Stimulated activated naive CD4-positive, alpha-beta T cell treated with Interleukin-2 at 50 U/mL for 16 hours (primary cell): Measurements from ENCODE around the gene RIMKLB.
"Not testable (repeated sequence)": the region's sequence is repeated elsewhere in the genome, so short reads cannot be mapped to it uniquely, and the experiment has no call there.

Experiments used
- DNase-seq: peaks from one replicate; lab custom pipeline; 2025; lab: John Stamatoyannopoulos, UW

Gene RIMKLB

DNA sequence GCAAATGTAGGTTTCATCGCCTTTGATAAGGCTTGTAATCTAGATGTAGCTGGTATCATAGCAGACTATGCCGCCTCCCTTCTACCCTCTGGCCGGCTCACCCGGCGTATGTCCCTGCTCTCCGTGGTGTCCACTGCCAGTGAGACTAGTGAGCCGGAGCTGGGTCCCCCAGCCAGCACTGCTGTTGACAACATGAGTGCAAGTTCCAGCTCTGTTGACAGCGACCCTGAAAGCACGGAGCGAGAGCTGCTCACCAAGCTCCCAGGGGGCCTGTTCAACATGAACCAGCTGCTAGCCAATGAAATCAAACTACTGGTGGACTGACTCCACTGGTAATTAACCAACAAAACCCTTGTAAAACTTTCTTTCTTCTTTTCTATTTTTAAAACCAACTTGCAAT, 75.7 kb downstream of the RIMKLB start:
- no peak for DNase-seq

GRCh38 chr12:8779281-8779680, 81.5 kb downstream of the RIMKLB start:
- no peak for DNase-seq

DNA sequence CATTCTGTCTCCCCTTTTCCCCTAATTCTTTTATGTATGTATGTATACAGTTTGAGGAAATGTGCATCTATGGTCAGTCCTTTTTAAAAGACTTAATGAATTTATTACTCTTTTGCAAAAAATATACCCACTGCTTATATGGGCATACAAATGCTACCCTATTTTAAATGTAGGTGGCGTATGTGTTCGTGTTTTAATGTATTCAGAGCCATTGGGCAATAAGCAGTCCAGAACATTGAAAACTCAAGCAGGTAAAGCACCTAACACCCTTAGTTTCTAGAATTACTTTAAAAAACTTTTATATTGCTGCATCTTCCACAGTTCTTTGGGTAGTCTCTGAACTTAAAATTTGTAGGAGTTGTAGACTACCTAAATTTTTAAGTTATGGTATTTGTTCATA, 82.1 kb downstream of the RIMKLB start:
- no peak for DNase-seq

GRCh38 chr12:8780389-8780788, 82.6 kb downstream of the RIMKLB start:
- DNase-seq, result no peak

- no peak for DNase-seq
These were observed 83.8 kb downstream of the RIMKLB start for GRCh38 chr12:8781381-8782127.

DNA sequence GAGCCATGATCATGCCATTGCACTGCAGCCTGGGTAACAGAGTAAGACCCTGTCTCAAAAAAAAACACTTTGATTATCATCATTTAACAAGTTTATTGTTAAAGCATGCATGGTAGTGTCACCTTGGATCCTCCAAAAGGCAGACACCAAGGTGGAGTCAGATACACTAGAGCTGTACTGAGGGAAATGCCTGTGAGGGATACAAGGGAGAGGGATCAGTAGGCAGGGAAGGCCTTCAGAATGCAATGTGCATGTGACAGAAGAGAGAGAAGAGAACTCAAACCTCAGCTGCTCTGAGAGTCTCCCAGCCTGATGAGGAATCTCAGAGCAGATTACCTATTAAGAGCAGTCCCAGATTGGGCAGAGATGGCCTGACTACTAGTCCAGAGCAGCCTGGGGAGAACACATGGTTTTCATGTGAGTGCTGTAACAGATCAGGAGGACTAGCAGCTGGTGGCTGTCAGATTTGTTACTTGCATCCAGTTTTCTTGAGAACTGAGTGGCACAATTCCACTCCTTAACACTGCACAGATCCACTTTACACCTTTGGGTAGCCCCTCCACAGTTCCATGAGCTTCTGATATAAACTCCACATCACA, 86.6 kb downstream of the RIMKLB start:
- DNase-seq, result no peak

GRCh38 chr12:8785499-8785898, 87.7 kb downstream of the RIMKLB start:
- DNase-seq, result no peak

DNA sequence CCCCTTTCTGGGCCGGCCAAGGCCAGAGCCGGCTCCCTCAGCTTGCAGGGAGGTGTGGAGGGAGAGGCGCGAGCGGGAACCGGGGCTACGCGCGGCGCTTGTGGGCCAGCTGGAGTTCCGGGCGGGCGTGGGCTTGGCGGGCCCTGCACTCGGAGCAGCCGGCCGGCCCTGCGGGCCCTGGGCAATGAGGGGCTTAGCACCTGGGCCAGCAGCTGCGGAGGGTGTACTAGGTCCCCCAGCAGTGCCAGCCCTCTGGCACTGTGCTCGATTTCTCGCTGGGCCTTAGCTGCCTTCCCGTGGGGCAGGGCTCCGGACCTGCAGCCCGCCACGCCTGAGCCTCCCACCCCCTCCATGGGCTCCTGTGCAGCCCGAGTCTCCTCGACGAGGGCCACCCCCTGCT, 89.4 kb downstream of the RIMKLB start:
- DNase-seq, result not testable (repeated sequence)

- not testable (repeated sequence) for DNase-seq
These were observed 90.9 kb downstream of the RIMKLB start for GRCh38 chr12:8788706-8789105.

DNA sequence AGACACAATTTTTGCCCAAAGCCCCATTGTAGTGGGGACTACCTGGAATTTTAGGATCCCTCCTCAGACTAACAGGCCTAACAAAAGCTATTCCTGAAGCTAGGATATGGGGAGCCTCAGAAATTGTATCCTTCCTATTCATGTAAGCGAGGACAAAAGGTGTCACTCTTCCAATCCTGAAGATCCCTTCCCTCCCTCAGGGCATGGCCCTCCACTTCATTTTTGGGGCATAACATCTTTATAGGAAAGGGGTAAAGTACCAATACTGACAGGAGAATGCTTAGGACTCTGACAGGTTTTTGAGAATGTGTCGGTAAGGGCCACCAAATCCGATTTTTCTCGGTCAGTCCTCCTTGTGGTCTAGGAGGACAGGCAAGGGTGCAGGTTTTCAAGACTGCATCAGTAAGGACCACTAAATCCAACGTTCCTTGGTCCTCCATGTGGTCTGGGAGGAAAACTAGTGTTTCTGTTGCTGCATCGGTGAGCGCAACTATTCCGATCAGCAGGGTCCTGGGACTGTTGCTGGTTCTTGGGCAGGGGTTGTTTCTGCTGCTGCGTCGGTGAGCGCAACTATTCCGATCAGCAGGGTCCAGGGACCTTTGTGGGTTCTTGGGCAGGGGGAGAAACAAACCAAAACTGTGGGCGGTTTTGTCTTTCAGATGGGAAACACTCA, 91.7 kb downstream of the RIMKLB start:
- not testable (repeated sequence) for DNase-seq

GRCh38 chr12:8793226-8793625, 95.4 kb downstream of the RIMKLB start:
- DNase-seq, result not testable (repeated sequence)

DNA sequence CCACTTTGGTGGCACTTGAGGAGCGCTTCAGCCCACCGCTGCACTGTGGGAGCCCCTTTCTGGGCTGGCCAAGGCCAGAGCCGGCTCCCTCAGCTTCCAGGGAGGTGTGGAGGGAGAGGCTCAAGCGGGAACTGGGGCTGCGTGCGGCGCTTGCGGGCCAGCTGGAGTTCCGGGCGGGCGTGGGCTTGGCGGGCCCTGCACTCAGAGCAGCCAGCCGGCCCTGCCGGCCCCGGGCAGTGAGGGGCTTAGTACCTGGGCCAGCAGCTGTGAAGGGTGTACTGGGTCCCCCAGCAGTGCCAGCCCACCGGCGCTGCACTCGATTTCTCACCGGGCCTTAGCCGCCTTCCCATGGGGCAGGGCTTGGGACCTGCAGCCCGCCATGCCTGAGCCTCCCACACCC, 96.8 kb downstream of the RIMKLB start:
- DNase-seq, result not testable (repeated sequence)

DNA sequence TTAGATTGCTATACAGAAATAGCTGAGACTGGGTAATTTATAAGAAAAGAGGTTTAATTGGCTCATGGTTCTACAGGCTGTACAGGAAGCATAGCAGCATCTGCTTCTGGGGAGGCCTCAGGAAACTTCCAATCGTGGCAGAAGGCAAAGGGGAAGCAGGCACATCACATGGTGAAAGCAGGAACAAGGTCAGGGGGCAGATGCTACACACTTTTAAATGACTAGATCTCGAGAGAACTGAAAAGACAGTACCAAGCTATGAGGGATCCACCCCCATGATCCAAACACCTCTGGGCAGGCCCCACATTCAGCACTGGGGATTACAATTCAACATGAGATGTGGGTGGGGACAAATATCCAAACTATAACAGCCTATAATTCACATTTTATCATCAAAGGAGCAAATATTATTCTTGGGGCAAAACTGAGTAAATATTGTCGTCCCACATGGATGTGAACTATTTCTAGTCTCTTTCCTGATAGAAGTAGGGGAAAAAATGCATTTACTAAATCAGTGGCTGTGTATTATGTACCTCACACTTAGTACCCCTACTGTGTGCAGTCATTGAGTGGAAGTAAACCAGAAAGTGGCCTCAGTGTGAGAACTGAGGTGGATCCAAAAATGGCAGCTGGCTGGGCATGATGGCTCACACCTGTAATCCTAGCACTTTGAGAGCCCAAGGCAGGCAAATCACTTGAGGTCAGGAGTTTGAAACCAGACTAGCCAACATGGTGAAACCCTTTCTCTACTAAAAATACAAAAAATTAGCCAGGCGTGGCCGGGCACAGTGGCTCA, 99.2 kb downstream of the RIMKLB start:
- DNase-seq, result no peak

DNA sequence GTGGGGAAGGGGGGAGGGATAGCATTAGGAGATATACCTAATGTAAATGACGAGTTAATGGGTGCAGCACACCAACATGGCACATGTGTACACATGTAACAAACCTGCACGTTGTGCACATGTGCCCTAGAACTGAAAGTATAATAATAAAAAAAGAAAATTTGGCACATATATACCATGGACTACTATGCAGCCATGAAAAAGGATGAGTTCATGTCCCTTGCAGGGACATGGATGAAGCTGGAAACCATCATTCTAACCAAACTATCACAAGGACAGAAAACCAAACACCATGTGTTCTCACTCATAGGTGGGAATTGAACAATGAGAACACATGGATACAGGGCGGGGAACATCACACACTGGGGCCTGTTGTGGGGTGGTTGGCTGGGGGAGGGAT, 103.4 kb downstream of the RIMKLB start:
- DNase-seq, result not testable (repeated sequence)

DNA sequence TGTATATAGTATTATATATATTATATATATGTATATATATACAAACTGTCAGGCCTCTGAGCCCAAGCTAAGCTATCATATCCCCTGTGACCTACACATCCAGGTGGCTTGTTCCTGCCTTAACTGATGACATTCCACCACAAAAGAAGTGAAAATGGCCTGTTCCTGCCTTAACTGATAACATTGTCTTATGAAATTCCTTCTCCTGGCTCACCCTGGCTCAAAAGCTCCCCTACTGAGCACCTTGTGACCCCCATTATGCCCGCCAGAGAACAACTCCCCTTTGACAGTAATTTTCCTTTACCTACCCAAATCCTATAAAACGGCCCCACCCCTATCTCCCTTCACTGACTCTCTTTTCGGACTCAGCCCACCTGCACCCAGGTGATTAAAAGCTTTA, 107.0 kb downstream of the RIMKLB start:
- DNase-seq, result not testable (repeated sequence)

DNA sequence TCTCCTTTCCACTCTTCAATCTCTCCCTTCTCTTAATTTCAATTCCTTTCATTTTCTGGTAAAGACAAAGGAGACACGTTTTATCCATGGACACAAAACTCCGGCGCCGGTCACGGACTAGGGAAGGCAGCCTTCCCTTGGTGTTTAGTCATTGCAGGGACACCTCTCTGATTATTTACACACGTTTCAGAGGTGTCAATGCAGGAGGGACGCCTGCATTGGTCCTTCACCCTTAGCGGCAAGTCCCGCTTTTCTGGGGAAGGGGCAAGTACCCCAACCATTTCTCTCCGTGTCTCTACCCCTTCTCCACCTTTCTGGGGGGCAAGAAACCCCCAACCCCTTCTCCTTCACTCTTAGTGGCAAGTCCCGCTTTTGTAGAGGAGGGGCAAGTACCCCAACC, 107.7 kb downstream of the RIMKLB start:
- not testable (repeated sequence) for DNase-seq

DNA sequence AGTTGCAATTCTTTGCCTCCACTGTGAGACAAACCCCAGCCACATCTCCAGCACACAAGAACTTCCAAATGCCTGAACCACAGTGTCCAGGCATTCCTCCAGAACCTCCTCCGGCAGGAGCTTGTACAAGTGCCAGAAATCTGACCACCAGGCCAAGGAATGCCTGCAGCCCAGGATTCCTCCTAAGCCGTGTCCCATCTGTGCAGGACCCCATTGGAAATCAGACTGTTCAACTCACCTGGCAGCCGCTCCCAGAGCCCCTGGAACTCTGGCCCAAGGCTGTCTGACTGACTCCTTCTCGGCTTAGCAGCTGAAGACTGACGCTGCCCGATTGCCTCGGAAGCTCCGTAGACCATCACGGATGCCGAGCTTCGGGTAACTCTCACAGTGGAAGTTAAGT, 109.3 kb downstream of the RIMKLB start:
- DNase-seq, result not testable (repeated sequence)

- not testable (repeated sequence) for DNase-seq
These were observed 112.3 kb downstream of the RIMKLB start for GRCh38 chr12:8810112-8810511.

GRCh38 chr12:8813572-8814357, 116.0 kb downstream of the RIMKLB start:
- no peak for DNase-seq

DNA sequence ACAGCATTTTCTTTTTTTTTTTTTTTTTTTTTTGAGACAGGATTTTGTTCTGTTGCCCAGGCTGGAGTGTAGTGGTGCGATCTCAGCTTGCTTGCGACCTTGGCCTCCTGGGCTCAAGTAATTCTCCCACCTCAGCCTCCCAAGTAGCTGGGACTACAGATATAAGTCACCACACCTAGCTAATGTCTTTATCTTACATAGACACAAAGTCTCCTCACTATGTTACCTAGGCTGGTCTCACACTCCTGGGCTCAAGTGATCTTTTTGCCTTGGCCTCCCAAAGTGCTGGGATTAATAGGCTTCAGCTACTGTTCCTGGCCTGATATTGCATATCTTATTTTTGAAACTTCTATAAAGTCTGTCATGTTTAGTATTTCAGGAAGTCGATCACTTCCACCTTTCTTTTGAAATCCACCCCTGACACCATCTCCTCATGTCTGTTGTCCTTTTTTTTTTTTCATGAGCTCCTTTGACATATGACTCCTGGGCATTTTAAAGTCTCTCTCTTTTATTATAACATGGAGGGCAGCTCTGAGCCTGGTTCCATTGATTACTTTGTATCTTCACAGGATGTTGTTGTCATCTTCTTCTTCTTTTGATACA, 118.8 kb downstream of the RIMKLB start:
- DNase-seq, result no peak

- no peak for DNase-seq
These were observed 120.1 kb downstream of the RIMKLB start for GRCh38 chr12:8817856-8818255.
